H1 (cell line): ENCODE measurements around the gene SLC13A3. TPM values are rescaled to one million over a fixed set of nuclear protein-coding genes. Genes with fewer than 3 reads are reported as not detected.

ENCODE experiments used
- BRCA1 ChIP-seq: IDR thresholded peaks from 2 replicates; pipeline ENCODE4 v1.6.1; 2012; ENCODE audit warnings: low read depth, low read length, improper control_type of control experiment
- CEBPB ChIP-seq: IDR thresholded peaks from 2 replicates; pipeline ENCODE4 v1.6.1; 2012; ENCODE audit warnings: low read depth, low read length
- CHD7 ChIP-seq: fragments of 300-600 bp; sonication (generic); IDR thresholded peaks from 2 replicates; pipeline ENCODE4 v1.7.1; 2012; ENCODE audit warnings: low read length, moderate library complexity, mild to moderate bottlenecking, inconsistent platforms; ENCODE audit not compliant: insufficient replicate concordance
- FOSL1 ChIP-seq: IDR thresholded peaks from 2 replicates; pipeline ENCODE4 v1.6.1; 2011; ENCODE audit warnings: mild to moderate bottlenecking, low read depth, low read length, moderate library complexity; ENCODE audit not compliant: insufficient read depth
- JUND ChIP-seq: IDR thresholded peaks from 2 replicates; pipeline ENCODE4 v1.6.1; 2011; ENCODE audit warnings: mild to moderate bottlenecking, improper control_type of control experiment, low read length
- POLR2A ChIP-seq, 2 experiments: IDR thresholded peaks; 1 replicate in 1 of 2; 2 replicates in 1 of 2; pipeline ENCODE4 v1.6.1; 2011; ENCODE audit warnings: low read depth in 2 of 2, low read length in 2 of 2, mild to moderate bottlenecking in 2 of 2; ENCODE audit errors: control extremely low read depth in 1 of 2
- POLR2AphosphoS5 ChIP-seq: IDR thresholded peaks from 2 replicates; pipeline ENCODE4 v1.6.1; 2011; ENCODE audit warnings: low read depth, low read length
- RFX5 ChIP-seq: IDR thresholded peaks from 2 replicates; pipeline ENCODE4 v1.6.1; 2011; ENCODE audit warnings: low read depth, low read length, improper control_type of control experiment, borderline replicate concordance
- SIN3A ChIP-seq, 2 experiments: IDR thresholded peaks in 1 of 2; conservative IDR thresholded peaks in 1 of 2; 2 replicates each; pipeline ENCODE4 v1.6.1; 2011 to 2012; ENCODE audit warnings: low read length in 2 of 2, improper control_type of control experiment in 1 of 2, low read depth in 1 of 2, mild to moderate bottlenecking in 1 of 2
- YY1 ChIP-seq: IDR thresholded peaks from 2 replicates; pipeline ENCODE4 v1.6.1; 2011; ENCODE audit warnings: low read depth, mild to moderate bottlenecking, low read length
- polyA plus RNA-seq, 7 experiments: library from polyadenylated mRNA; depleted of rRNA in 3 of 7; stranded (reverse) in 5 of 7; unstranded in 2 of 7; fragments of >200 nt in 5 of 7; fragments of 200-250 nt in 2 of 7; gene quantifications; 1 replicate in 5 of 7; 2 replicates in 1 of 7; 4 replicates in 1 of 7; pipeline versions ENCODE4 v1.2.1 to v1.2.3, GENCODE V29; 2011 to 2013; ENCODE audit warnings: missing spikeins in 2 of 7, mixed read lengths in 2 of 7
- total RNA-seq: library from RNA; stranded (reverse); fragmentation: NEBNext Ultra II Directional; extraction: Animal tissue kit (Norgen Biotek cat#: 25700); gene quantifications from 2 replicates; pipeline ENCODE4 v1.2.1, GENCODE V29; 2021

SLC13A3 gene
- total and polyA plus RNA-seq, 2 of the 8 experiments (the other 6 are each of a cell fraction or from before 2014, with no cell fraction given) = 9.4 to 12.6 TPM

- no peak for TF ChIP-seq JUND
- TF ChIP-seq BRCA1 = no peak
- no peak for TF ChIP-seq CEBPB
- no peak for TF ChIP-seq RFX5
- no peak for TF ChIP-seq FOSL1
- no peak for TF ChIP-seq CHD7
- no peak for TF ChIP-seq YY1
- TF ChIP-seq POLR2AphosphoS5 = no peak
- no peak for TF ChIP-seq POLR2A (IDR thresholded peaks at IDR 0.05; ENCODE audit: control extremely low read depth in 1 of 2, low read depth in 2 of 2, low read length in 2 of 2)
- no peak for TF ChIP-seq SIN3A (conservative IDR thresholded peaks at IDR 0.05 in 1 of 2, IDR thresholded peaks at IDR 0.05 in 1 of 2; ENCODE audit: low read depth in 1 of 2, low read length in 2 of 2)
- TF ChIP-seq, all 59 proteins: peak for 0
Observed at GRCh38 chr20:46599227-46599987, 51.9 kb downstream of the SLC13A3 start (continued).
